ENCODE results near the gene RBM33.
A peak's percentile ranks its signal among the peaks of the same experiment; 100 is the strongest.

The RBM33 gene

DNA sequence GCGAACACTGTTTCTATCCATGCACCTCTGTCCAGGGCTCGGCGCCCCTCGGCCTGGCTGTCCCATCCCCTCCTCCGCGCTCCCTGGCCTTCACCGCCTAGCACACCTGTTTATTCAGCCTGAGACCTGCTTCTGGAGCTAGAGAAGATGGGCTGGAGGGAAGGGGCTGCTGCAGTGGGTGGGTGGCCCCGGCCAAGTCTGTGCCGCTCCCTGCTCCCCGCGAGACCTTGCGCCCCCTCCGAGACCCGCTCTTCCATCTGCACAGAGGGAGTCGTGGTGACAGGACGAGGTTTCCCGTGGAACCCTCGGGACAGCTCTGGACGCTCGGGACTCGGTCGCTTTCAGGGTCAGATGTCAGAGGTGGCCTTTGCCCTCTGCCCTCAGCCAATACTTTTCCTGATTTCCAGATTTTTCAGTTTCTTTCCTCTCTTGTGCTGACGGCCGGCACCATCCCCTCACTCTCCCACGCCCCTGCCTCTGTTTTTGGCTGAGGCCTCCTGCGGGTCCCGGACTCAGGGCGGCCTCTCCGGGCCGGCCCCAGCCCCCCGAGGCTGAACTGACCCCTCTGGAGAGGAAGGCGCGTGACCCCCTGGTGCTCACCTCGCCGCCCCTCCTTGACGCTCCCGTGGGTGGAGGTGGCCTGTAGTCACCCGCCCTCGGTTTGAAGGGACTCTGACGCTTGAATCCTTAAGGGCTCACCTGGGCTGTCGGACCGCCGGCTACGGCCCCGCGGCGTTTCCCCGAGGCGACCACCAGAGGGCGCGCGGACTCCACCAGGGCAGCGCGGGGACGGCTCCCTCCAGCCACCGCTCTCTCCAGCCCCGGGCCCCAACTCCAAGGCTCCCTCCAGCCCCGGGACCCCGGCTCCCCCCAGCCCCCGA is 152.2 kb downstream of the RBM33 start:
- DNase-seq (ENCODE audit: low spot score) = peak; percentile 57

DNA sequence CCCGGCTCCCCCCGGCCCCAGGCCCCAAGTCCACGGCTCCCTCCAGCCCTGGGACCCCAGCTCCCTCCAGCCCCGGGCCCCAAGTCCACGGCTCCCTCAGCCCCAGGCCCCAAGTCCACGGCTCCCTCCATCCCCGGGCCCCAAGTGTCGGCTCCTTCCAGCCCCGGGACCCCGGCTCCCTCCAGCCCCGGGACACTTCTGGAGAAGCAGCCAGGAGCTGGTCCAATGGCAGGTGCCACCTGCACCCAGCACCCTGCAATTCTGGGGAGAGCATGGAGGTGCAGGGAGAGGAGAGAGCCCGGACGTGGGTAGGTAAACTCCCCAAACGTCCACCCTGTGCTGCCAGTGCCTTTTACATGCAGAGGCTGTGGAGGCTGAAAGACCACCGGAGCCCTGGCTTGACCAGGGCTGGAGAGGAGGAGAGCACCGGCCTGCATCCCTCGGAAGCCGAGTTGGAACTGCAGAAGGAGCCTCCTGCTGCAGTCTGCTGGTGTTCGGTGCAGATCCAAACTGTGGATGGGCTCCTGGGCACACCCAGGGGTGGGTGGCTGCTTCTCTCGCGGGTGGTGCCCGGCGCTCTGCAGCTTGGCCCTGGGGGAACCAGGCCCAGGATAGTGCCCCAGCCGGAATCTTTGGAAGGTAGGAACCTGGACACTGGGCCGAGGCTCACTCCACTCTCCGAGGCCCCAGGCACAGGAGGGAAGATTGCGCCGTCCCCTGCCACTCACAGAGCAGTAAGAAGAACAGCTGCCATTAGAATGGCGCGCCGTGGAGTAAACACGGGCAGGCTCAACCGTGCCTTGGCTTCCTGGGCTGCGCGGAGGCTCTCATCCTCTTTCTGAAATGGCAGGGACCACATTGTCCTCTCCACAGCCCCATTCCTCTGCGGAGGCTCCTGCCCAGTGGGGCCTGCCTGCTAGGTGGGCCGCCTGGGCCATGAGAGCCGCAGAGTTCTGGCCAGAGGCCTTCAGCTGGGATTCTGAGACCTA is 153.1 kb downstream of the RBM33 start:
- DNase-seq (ENCODE audit: low spot score) = no peak

DNA sequence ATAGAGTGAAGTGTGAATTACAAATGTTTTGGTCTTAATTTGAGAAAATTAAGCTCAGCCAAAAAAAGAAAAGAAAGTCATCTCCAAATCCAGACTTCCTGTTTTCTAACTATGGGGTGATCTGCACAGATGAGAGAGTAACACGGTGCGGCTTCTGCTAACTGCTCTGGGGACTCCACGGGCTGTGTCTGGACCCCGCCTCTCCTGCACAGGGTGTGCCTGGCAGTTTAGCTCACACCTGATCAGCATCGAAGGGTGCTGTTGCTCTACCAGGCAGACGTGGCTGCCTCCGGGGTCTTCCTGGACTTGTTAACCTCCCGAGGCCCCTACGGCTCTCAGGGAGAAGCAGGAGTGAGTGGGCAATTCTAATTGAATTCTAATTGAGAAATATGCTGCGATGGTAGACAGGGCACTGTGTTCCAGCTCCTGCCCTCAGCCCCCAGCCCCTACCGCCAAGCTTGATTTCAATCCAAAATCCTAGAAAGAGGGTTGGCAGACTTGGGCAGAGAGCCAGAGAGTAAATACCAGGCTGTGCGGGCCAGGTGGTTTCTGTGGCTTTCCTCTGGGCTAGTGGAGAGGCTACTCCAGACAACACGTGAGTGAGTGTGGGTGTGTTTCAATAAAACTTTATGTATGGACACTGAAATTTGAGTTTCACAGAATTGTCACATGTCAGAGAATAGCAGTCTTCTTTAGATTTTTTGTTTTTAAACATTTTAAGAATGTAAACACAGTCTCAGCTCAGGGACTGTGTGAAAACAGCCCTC is 154.4 kb downstream of the RBM33 start:
- no peak for DNase-seq (ENCODE audit: low spot score)

DNA sequence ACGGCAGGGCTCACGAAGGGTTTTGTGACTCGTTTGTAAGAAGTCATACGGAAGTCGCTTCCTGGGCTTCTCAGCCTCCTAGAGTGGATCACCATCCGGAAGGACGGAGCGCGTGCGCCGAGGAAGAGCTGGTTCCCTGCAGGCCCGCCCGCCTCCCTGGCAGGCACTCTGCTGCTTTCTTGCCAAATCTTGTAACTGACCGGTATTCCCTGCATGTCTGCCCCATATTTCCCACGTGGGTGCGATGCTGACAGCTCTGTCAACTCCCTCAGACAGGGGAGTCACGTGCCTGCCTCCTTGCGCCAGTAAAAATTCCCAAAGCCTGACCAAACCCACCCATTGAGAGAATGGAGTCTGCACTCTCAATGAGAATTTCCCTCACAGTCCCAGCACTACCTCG is 155.1 kb downstream of the RBM33 start:
- DNase-seq (ENCODE audit: low spot score) = no peak

GRCh38 chr7:155800301-155800700 is 155.8 kb downstream of the RBM33 start:
- DNase-seq (ENCODE audit: low spot score) = no peak

DNA sequence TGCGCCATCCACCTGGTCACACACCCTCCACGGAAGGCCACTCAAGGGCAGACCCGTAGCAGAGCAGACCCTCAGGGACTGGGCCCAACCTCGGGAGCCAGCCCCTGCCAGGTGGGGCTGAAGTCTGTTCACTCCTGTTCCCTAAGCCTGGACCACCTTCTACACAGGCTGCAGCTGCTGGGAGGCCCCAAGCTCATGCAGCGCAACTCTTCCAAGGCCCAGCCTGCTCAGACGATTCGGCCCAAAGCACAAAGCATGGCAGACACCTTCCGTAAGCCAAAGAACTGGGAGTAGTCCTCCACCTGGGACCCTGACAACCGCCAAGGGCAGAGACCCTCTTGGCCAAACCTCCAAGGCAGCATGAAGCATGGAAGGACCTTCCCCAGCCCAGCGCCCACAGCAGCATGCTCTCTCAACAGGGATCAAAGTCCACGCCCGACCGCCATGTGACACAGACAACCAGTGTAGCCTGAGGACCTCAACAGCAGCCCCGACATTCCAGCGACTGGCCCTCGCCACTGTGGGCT is 156.3 kb downstream of the RBM33 start:
- no peak for DNase-seq (ENCODE audit: low spot score)

DNA sequence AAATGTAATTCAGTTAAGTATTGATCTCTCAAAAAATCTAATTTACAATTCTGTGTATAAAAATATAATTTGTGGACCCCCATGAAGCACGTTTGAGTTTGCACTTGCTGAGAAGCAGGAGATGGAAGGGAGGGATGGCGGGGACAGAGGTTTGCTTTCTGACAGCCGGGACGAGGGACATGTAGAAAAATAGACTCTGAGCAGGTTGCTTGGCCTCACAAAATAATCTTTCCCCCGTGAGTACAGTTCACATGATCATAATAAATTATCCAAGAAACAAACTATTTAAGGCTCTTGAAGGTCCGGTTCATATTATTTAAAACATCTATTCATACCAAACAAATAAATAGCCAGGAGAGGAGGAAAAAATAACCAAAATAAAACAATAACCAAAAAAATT is 157.8 kb downstream of the RBM33 start:
- DNase-seq (ENCODE audit: low spot score) = no peak

DNA sequence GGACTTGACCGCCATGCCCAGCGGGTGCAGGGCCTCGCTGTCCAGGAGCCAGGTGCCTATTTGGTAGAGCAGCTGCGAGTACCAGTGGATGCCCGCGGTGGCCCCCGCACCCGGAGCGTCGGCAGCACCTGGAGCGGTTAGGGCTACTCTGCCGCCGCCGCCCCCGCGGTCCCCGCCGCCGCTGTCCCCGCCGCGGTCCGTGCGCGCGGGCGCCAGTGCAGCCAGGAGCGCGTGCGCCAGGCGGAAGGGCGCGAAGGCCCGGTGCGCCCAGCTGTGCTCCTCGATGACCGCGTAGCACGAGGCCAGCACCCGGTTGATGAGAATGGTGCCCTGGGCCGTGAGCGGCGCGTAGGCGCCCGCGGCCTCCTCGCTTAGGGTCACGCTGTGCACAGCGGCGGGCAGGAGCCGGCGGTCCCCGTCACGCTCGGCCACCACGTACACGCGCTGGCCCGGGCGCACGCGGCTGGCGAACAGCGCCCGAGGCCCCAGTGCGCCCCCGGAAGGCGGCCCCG is 158.5 kb downstream of the RBM33 start:
- DNase-seq (ENCODE audit: low spot score) = no peak

- no peak for DNase-seq (ENCODE audit: low spot score)
Measured at GRCh38 chr7:155803418-155804376, 159.2 kb downstream of the RBM33 start.

DNA sequence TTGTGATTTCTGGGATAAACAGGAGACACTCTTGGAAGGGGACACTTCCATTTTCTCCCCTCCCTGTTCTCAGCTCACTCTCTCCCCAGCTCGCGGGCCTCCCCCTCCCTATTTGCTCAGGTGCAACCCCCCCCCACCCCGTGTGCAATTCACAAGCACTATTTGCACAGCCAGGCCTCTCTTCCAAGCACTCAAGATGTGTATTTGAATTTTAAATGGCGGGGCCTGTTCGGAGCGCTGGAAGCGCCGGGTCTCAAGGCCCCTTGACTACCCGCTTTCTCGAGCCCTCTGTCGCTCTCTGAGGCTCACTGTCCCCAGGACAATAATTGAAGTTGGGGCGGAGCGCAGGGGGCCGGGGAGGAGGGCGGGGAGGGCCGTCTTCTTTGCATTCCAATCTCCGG is 160.0 kb downstream of the RBM33 start:
- DNase-seq (ENCODE audit: low spot score) = no peak

GRCh38 chr7:155804897-155805825 is 160.7 kb downstream of the RBM33 start:
- peak; percentile 18 for DNase-seq (ENCODE audit: low spot score)

- DNase-seq (ENCODE audit: low spot score) = no peak
Measured at GRCh38 chr7:155805826-155806095, 161.3 kb downstream of the RBM33 start.

DNA sequence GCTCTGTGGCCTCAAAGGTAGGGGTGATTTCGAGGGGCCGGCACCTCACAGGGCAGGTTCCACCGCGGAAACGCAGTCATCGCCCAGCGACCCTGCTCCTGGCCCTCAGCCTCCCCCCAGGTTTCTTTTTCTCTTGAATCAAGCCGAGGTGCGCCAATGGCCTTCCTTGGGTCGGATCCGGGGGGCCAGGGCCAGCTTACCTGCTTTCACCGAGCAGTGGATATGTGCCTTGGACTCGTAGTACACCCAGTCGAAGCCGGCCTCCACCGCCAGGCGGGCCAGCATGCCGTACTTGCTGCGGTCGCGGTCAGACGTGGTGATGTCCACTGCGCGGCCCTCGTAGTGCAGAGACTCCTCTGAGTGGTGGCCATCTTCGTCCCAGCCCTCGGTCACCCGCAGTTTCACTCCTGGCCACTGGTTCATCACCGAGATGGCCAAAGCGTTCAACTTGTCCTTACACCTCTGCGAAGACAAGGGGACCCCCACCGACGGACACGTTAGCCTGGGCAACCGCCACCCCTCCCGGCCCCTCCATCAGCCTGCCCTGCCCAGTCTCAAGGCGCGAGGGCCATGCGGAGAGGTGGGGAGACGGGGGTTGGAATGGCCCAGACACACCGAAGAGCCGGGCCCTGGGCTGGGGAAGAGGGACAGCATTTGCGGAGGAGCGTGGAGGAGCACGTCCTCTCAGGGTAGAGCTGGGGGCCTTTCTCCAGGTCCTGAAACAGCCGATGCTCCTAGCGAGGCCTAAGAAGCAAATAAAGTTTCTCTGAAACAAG is 161.8 kb downstream of the RBM33 start:
- no peak for DNase-seq (ENCODE audit: low spot score)

- DNase-seq (ENCODE audit: low spot score) = no peak
Measured at GRCh38 chr7:155807065-155807671, 162.7 kb downstream of the RBM33 start.

DNA sequence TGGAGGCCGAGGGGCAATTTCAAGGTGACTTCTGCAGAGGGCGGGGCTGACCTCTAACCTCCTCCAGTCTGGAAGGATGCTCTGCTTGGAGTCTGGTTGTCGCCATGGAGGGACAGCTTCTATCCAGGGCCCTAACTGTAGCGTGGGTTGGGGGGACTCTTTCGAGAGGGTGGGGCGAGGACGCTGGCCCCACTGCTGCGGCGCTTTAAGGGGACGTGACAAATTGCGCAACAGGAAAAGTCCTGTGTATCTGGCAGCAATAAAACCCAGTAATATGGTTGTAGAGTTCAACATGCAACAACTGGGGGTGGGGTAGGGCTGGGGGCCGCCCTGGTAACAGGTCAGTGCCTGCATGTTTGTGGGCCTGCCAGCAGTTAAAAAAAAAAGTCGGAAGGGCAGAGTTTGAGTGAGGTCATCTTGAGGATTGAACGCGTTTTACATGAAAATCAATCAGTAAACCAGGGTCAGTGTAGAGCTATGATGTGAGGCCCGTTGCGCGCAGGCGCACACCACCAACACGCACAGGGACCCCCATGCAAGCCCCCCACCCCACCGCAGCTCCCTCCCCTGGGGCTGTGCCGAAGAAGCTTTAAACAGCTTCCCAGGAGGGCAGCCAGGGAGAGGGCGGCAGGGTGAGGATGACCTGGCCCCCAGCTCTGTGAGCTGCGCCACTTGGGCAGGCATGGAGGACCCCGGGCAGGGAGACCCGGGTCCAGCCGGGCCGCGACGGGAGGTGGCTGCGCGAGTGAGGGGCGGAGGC is 163.5 kb downstream of the RBM33 start:
- no peak for DNase-seq (ENCODE audit: low spot score)

DNA sequence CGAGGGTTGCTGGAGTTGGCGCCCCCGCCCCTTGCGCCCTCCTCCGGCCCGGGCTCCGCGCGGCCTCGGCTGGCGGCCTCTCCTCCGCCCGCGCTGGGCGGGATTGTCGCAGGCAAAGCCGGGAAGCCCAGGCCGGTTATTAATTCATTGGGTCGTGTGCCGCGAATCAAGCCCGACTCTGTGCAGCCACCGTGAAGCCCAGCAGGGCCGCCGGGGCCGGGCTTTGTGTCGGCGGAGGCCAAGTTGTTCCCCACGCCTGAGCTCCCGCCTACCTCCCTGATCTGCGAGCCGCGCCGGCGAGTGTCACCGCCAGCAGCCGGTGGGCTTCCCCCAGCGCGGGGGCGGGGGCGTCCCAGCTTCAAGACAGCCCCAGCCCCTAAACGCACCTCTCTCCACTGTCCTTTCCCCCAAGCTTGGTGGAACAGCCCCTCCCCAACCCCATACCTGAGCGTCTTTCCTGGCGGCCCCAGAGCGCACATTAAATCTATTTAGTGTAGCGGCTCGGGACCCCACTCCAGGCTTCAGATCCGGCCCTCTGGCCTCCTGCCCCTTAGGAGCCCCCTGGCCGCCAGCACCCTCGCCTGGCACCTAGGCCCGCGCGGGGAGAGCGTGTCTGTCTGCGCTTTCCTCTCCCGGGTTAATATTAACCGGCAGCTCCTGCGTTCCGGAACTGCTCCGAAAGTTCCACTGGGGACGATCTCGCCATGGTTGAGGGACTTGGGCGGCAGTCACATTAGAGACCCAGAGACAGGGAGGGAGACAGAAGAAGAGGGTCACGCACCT is 164.3 kb downstream of the RBM33 start:
- DNase-seq (ENCODE audit: low spot score) = no peak

Data from CD4-positive, alpha-beta T cell treated with Interleukin-15 for 4 hours (primary cell).